ENCODE results near the gene FAM227B. TPM values are rescaled to one million over a fixed set of nuclear protein-coding genes. Genes with fewer than 3 reads are reported as not detected.
"Not testable (repeated sequence)": the region's sequence is repeated elsewhere in the genome, so short reads cannot be mapped to it uniquely, and the experiment has no call there.

Gene FAM227B
- polyA plus RNA-seq, 1 donor from 2014 or later = 13.3 TPM

- H3K27ac Mint-ChIP-seq = no peak overlapping the region
- H3K9me3 Mint-ChIP-seq = no peaks in the 10 kb centered on the region
Measured at GRCh38 chr15:49492830-49493229, 127.8 kb downstream of the FAM227B start.

GRCh38 chr15:49492151-49492550 lies 128.5 kb downstream of the FAM227B start:
- no peak overlapping the region for H3K4me3 Mint-ChIP-seq
- no peaks in the 10 kb centered on the region for H3K9me3 Mint-ChIP-seq
- no peak overlapping the region for H3K27ac Mint-ChIP-seq
- no peaks in the 10 kb centered on the region for H3K27me3 Mint-ChIP-seq
- H3K4me1 Mint-ChIP-seq = no peaks in the 10 kb centered on the region
- no peaks in the 10 kb centered on the region for H3K36me3 Mint-ChIP-seq

More at GRCh38 chr15:49492830-49493229, 127.8 kb downstream of the FAM227B start:
- Mint-ChIP-seq H3K36me3 (no peaks in the 10 kb centered on the region), H3K27me3 (no peaks in the 10 kb centered on the region), H3K4me3 (no peak overlapping the region), H3K4me1 (no peaks in the 10 kb centered on the region)

GRCh38 chr15:49490966-49491365 lies 129.7 kb downstream of the FAM227B start:
- Mint-ChIP-seq H3K27ac (no peak overlapping the region), H3K36me3 (no peaks in the 10 kb centered on the region), H3K9me3 (no peaks in the 10 kb centered on the region), H3K27me3 (no peaks in the 10 kb centered on the region), H3K4me1 (no peaks in the 10 kb centered on the region), H3K4me3 (no peak overlapping the region)

DNA sequence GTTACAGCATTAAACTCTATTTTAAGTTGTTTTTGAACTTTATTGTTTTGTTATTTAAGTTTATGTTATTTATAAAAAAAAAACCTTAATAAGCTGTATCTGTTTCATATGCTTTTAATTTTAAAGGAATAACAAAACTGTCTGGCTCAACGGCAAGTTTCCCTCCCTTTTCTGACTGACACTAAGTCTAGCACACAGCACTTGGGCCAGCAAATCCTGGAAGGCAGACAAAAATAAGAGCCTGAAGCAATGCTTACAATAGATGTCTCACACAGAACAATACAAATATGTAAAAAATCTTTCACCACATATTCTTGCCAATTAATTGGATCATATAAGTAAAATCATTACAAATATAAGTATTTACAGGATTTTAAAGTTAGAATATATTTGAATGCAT lies 135.2 kb downstream of the FAM227B start:
- not testable (repeated sequence) for H3K27me3 Mint-ChIP-seq, H3K9me3 Mint-ChIP-seq, H3K4me3 Mint-ChIP-seq, H3K4me1 Mint-ChIP-seq, H3K27ac Mint-ChIP-seq, H3K36me3 Mint-ChIP-seq

DNA sequence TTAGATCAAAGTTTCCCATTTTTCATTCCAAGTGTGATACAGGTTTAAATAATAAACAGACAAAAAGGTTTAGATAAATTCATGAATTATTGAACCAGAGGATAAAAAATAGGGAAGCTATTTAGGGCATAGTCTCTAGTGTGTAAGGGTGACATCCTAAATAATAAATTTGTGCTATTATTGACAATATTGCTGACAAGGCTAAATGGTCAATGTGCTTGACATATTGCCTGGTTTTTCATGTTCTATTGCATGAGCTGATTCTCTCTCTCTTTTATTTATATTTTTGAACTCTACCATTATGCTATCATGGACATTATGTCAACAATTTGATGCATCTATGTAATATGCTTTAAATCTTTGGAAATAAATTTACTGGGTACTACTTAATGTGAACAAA lies 141.6 kb downstream of the FAM227B start:
- H3K27me3 Mint-ChIP-seq, H3K9me3 Mint-ChIP-seq, H3K4me1 Mint-ChIP-seq, H3K36me3 Mint-ChIP-seq, H3K4me3 Mint-ChIP-seq, H3K27ac Mint-ChIP-seq: not testable (repeated sequence)

DNA sequence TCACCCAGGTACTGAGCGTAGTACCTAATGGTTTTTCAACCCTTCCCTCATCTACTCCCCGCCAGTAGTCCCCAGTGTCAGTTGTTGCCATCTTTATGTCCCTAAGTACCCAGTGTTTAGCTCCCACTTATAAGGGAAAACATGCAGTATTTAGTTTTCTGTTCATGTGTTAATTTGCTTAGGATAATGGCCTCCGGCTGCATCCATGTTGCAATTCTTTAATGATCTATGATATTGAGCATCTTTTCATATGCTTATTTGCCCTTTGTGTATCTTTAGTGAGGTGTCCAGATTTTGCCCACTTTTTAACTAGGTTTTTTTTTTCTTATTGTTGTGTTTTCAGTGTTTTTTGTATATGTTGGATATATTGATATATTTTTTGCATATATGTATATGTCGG lies 142.6 kb downstream of the FAM227B start:
- not testable (repeated sequence) for H3K27me3 Mint-ChIP-seq, H3K27ac Mint-ChIP-seq, H3K36me3 Mint-ChIP-seq, H3K4me1 Mint-ChIP-seq, H3K4me3 Mint-ChIP-seq, H3K9me3 Mint-ChIP-seq

GRCh38 chr15:49473031-49473430 lies 147.6 kb downstream of the FAM227B start:
- no peaks in the 10 kb centered on the region for H3K36me3 Mint-ChIP-seq
- H3K4me1 Mint-ChIP-seq = peaks cover 0 to 2% (median 2%) of the 10 kb centered on the region in 3 donors
- no peak overlapping the region for H3K4me3 Mint-ChIP-seq
- no peak overlapping the region for H3K27ac Mint-ChIP-seq
- H3K9me3 Mint-ChIP-seq = peaks cover 0 to 3% (median 0%) of the 10 kb centered on the region in 3 donors
- H3K27me3 Mint-ChIP-seq = peaks cover 1% of the 10 kb centered on the region

- H3K9me3 Mint-ChIP-seq = peaks cover 0 to 3% (median 0%) of the 10 kb centered on the region in 3 donors
- H3K4me1 Mint-ChIP-seq = peaks cover 0 to 2% (median 2%) of the 10 kb centered on the region in 3 donors
- H3K27ac Mint-ChIP-seq = no peak overlapping the region
- H3K36me3 Mint-ChIP-seq = no peaks in the 10 kb centered on the region
- H3K4me3 Mint-ChIP-seq = no peak overlapping the region
- peaks cover 1% of the 10 kb centered on the region for H3K27me3 Mint-ChIP-seq
Measured at GRCh38 chr15:49472338-49472737, 148.3 kb downstream of the FAM227B start.

GRCh38 chr15:49471733-49472132 lies 148.9 kb downstream of the FAM227B start:
- H3K27me3 Mint-ChIP-seq = peaks cover 1% of the 10 kb centered on the region
- H3K4me3 Mint-ChIP-seq = peak overlapping the region in 1 of 4 donors; percentile 20
- H3K27ac Mint-ChIP-seq = no peak overlapping the region
- H3K9me3 Mint-ChIP-seq = no peaks in the 10 kb centered on the region
- H3K4me1 Mint-ChIP-seq = peaks cover 0 to 3% (median 2%) of the 10 kb centered on the region in 3 donors
- no peaks in the 10 kb centered on the region for H3K36me3 Mint-ChIP-seq

DNA sequence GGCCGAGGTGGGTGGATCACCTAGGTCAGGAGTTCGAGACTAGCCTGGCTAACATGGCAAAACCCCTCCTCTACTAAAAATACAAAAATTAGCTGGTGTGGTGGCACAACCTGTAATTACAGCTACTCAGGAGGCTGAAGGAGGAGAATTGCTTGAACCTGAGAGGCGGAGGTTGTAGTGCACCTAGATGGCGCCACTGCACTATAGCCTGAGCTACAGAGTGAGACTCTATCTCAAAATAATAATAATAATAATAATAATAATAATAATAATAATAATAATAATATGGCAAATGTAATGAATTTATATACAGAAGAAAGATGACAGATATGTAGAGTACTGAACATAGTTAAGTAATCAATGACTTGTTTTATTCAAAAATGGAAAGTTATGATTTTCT lies 149.4 kb downstream of the FAM227B start:
- not testable (repeated sequence) for H3K27me3 Mint-ChIP-seq, H3K27ac Mint-ChIP-seq, H3K4me1 Mint-ChIP-seq, H3K36me3 Mint-ChIP-seq, H3K9me3 Mint-ChIP-seq
- H3K4me3 Mint-ChIP-seq = peak overlapping the region in 1 of 4 donors; percentile 20

- no peak overlapping the region for H3K27ac Mint-ChIP-seq
- no peaks in the 10 kb centered on the region for H3K36me3 Mint-ChIP-seq
- H3K9me3 Mint-ChIP-seq = no peaks in the 10 kb centered on the region
- peaks cover 0 to 5% (median 4%) of the 10 kb centered on the region in 3 donors for H3K4me1 Mint-ChIP-seq
- H3K4me3 Mint-ChIP-seq = no peak overlapping the region
- no peaks in the 10 kb centered on the region for H3K27me3 Mint-ChIP-seq
Measured at GRCh38 chr15:49468481-49468839, 152.2 kb downstream of the FAM227B start.

DNA sequence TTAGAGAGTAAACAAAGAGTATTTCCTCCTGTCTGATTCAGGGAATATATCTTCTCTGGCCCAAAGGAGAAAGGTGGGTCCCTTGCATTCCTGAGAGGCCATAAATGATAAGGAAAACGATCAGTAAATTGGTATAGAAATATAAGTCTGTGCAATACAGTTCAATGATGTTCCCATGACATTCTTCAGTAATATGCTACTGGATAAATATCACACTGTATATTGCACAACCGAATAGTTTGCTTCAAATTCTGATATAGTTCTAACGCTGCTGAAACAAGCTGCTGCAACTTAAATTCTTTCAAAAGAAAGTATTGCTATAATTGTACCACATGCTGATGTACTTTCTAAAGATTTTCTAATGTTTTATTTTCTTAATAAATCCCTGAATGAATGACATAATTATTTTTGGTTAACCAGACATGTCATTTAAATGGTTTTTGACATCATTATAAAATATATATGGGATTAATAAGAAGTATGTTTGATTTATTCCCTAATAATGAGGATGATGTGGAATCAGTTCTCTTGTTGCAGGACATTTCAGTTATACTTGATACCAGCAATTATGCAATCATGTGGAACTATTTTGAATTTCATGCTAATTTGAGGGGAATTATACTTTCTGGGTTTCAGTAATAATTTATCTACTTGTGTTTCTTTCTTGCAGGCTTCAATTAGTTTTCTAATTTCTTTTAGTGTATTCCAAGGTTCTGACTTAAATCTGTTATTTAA lies 152.7 kb downstream of the FAM227B start:
- Mint-ChIP-seq H3K9me3 (no peaks in the 10 kb centered on the region), H3K27ac (no peak overlapping the region), H3K4me1 (peaks cover 0 to 5% (median 4%) of the 10 kb centered on the region in 3 donors), H3K4me3 (no peak overlapping the region), H3K27me3 (no peaks in the 10 kb centered on the region), H3K36me3 (no peaks in the 10 kb centered on the region)

DNA sequence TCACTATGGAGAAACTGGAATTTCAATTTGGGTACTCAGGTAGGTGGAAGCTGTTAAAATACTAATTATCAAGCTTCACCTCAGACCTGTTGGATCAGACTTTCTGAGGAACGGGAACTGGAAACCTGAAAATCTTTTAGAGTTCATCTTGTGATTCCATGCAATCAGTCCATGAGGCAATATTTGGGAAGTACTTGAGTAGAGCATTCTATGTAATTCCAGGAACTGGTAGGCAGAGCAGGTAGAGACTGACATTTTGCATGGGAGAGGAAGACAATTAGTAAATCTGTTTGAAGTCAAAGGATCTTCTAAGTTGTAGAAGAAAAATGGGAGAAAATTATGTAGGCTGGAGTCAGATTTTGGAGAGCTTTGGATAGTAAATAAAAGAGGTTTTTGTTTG lies 154.5 kb downstream of the FAM227B start:
- Mint-ChIP-seq H3K27me3 (peaks cover 2% of the 10 kb centered on the region), H3K36me3 (no peaks in the 10 kb centered on the region), H3K4me1 (peaks cover 0 to 3% (median 2%) of the 10 kb centered on the region in 3 donors), H3K27ac (peak overlapping the region in 1 of 3 donors; percentile 14), H3K9me3 (no peaks in the 10 kb centered on the region), H3K4me3 (no peak overlapping the region)

GRCh38 chr15:49464522-49464921 lies 156.1 kb downstream of the FAM227B start:
- peaks cover 2% of the 10 kb centered on the region for H3K27me3 Mint-ChIP-seq
- no peaks in the 10 kb centered on the region for H3K9me3 Mint-ChIP-seq
- no peak overlapping the region for H3K27ac Mint-ChIP-seq
- H3K4me1 Mint-ChIP-seq = peaks cover 0 to 3% (median 2%) of the 10 kb centered on the region in 3 donors
- H3K4me3 Mint-ChIP-seq = no peak overlapping the region
- H3K36me3 Mint-ChIP-seq = no peaks in the 10 kb centered on the region

- H3K36me3 Mint-ChIP-seq = no peaks in the 10 kb centered on the region
- peaks cover 0 to 3% (median 2%) of the 10 kb centered on the region in 3 donors for H3K4me1 Mint-ChIP-seq
- H3K27ac Mint-ChIP-seq = no peak overlapping the region
- peaks cover 2% of the 10 kb centered on the region for H3K27me3 Mint-ChIP-seq
- H3K4me3 Mint-ChIP-seq = no peak overlapping the region
- H3K9me3 Mint-ChIP-seq = no peaks in the 10 kb centered on the region
Measured at GRCh38 chr15:49462232-49462844, 158.3 kb downstream of the FAM227B start.

DNA sequence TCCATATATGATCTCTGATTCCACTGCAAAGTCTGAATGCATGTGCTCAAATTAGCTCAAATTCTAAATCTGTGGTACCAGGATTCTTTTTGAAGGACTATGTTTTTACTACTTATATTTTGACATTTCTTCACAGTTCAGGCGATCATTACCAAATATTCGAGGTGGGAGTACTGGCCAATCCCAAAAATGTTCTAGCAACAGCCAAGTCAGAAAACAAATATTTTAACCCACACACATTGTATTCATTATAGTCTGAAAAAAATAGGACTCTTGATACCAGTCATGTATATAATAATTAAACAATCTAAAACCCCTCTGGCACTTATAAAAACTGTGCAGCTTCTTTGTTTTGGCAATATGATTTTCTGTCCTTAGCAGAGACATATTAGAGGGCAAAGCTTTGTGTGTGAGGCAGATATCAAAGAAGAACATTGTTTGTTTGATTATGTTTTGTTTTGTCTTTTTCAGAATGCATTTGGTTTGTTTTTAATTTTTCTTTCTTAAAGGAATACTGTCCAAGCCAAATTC lies 160.1 kb downstream of the FAM227B start:
- no peaks in the 10 kb centered on the region for H3K36me3 Mint-ChIP-seq
- H3K9me3 Mint-ChIP-seq = no peaks in the 10 kb centered on the region
- no peak overlapping the region for H3K4me3 Mint-ChIP-seq
- no peak overlapping the region for H3K27ac Mint-ChIP-seq
- H3K27me3 Mint-ChIP-seq = peaks cover 2% of the 10 kb centered on the region
- no peaks in the 10 kb centered on the region for H3K4me1 Mint-ChIP-seq

All from IgD-negative memory B cell (primary cell).